ENCODE data around the gene CYP4F3.
"Not testable (repeated sequence)": the region's sequence is repeated elsewhere in the genome, so short reads cannot be mapped to it uniquely, and the experiment has no call there.

The CYP4F3 gene

DNA sequence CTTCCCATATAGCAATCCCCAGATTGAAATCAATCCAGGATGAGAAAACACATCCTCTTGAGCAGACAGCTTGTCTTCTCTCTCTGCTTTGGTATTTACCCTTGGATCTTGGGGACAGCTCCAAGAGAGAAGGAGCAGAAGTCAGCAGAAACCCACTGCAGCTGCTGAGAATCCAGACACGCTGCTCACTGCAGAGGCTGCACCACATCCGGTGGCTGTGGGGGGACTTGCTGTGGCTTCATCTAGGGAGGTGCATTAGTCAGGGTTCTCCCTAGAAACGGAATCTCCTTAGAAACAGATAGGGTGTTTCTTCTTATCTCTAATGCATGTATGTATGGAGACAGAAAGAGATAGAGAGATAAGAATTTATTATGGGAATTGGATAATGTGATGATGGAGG is 34.9 kb downstream of the CYP4F3 start:
- H3K4me3 ChIP-seq (ENCODE audit: control insufficient read depth, low read depth, low read length): no peak overlapping the region
- DNase-seq (ENCODE audit: low read depth): no peak
- no peak for TF ChIP-seq CTCF (IDR thresholded peaks at IDR 0.05; ENCODE audit: control insufficient read depth, insufficient read depth, low read depth, low read length, missing control alignments)

DNA sequence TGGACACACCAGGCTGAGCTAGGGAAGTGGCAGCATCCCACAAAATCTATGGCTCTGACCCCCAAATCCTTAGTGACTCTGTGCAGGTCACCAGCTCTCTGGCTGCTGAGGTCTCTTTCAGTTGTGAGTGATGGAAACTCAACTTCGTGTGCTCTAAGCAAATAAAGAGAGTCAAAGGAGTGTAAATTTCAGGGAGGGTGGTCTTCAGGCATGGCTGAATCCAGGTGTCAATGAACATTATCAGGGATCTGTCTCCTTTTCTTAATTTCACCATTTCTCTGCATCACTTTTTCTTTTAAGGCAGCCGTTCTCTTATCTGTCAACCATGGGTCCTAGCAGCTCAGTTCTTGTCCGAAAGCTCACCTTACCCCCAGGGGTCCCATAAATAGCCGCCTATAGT is 38.4 kb downstream of the CYP4F3 start:
- TF ChIP-seq CTCF (IDR thresholded peaks at IDR 0.05; ENCODE audit: control insufficient read depth, insufficient read depth, low read depth, low read length, missing control alignments): no peak
- H3K4me3 ChIP-seq (ENCODE audit: control insufficient read depth, low read depth, low read length): no peak overlapping the region
- DNase-seq (ENCODE audit: low read depth): no peak

DNA sequence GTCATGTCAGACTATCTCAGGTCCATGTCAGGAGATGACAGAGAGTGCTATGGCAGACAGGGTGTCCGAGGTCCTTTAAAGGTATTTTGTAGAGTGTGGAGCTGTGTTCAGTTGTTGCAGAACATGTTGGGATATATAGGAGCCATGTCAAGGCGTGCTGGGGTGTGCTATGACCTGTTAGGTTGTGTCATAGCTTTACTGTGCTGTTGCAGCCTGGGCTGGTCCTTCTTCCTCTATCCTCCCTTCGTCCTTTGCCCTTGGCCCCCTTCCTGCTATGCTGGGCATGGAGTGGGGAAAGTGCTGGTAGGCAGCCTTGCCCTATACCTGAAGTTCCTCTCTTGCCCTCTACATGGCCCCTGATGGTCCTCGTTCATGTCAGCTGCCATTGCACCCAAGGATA is 39.2 kb downstream of the CYP4F3 start:
- DNase-seq (ENCODE audit: low read depth); H3K4me3 ChIP-seq (ENCODE audit: control insufficient read depth, low read depth, low read length): not testable (repeated sequence)

- H3K4me3 ChIP-seq (ENCODE audit: control insufficient read depth, low read depth, low read length): no peak overlapping the region
- TF ChIP-seq CTCF (IDR thresholded peaks at IDR 0.05; ENCODE audit: control insufficient read depth, insufficient read depth, low read depth, low read length, missing control alignments): no peak
- no peak for DNase-seq (ENCODE audit: low read depth)
These were observed 40.0 kb downstream of the CYP4F3 start for GRCh38 chr19:15680478-15681322.

GRCh38 chr19:15683411-15683810 is 42.7 kb downstream of the CYP4F3 start:
- no peak overlapping the region for H3K4me3 ChIP-seq (ENCODE audit: control insufficient read depth, low read depth, low read length)
- DNase-seq (ENCODE audit: low read depth): no peak
- no peak for TF ChIP-seq CTCF (IDR thresholded peaks at IDR 0.05; ENCODE audit: control insufficient read depth, insufficient read depth, low read depth, low read length, missing control alignments)

- no peak overlapping the region for H3K4me3 ChIP-seq (ENCODE audit: control insufficient read depth, low read depth, low read length)
- DNase-seq (ENCODE audit: low read depth): no peak
- TF ChIP-seq CTCF (IDR thresholded peaks at IDR 0.05; ENCODE audit: control insufficient read depth, insufficient read depth, low read depth, low read length, missing control alignments): no peak
These were observed 44.1 kb downstream of the CYP4F3 start for GRCh38 chr19:15684828-15685227.

GRCh38 chr19:15696654-15697194 is 56.0 kb downstream of the CYP4F3 start:
- no peak for DNase-seq (ENCODE audit: low read depth)
- no peak overlapping the region for H3K4me3 ChIP-seq (ENCODE audit: control insufficient read depth, low read depth, low read length)
- TF ChIP-seq CTCF (IDR thresholded peaks at IDR 0.05; ENCODE audit: control insufficient read depth, insufficient read depth, low read depth, low read length, missing control alignments): no peak
